HCT116 (cell line): ENCODE measurements around the gene PLD2. TPM values are rescaled to one million over a fixed set of nuclear protein-coding genes. Genes with fewer than 3 reads are reported as not detected.

Source experiments
- ATAC-seq: fragments of 200-7000 bp; cut with Tn5 transposase; 2 replicates; pipeline ENCODE4 v1.9.1; 2020; ENCODE audit warnings: mild to moderate bottlenecking, moderate library complexity
- BruUV-seq: library from RNA; stranded (reverse); fragments of 400-500 nt; replicated peaks from 2 replicates; lab custom pipeline; 2021; lab: Mats Ljungman, UMichigan
- CTCF ChIA-PET: fragments of 300-600 bp; sonication (Branson Sonifier 250); formaldehyde crosslinking; loops from one replicate; lab custom pipeline; 2021; ENCODE audit warnings: antibody characterized with exemption; lab: Charles Lee
- POLR2A ChIA-PET: fragments of 300-600, 350-600 bp; sonication (Branson Sonifier 250); formaldehyde crosslinking; loops from one replicate; lab custom pipeline; 2021; ENCODE audit warnings: antibody characterized with exemption; lab: Charles Lee
- RAD21 ChIA-PET, 2 experiments: fragments of 300-600 bp; sonication (Branson Sonifier 250); formaldehyde crosslinking; loops; one replicate each; lab custom pipeline; 2023; ENCODE audit warnings: low total read pairs in 2 of 2; ENCODE audit not compliant: uncharacterized antibody in 2 of 2, unreplicated experiment in 2 of 2, low non-redundant PET in 1 of 2; lab: Charles Lee
- DNase-seq: peaks from one replicate; pipeline ENCODE4 v3.0.0-alpha.2; 2010; ENCODE audit warnings: low read depth, low spot score
- H2AFZ ChIP-seq: fragments of 200-600 bp; shearing (Covaris generic), sonication (generic); 2 replicates; pipeline ENCODE4 v1.6.1; 2017; ENCODE audit warnings: low read depth, mixed run types, mixed read lengths, antibody characterized with exemption, low read length; ENCODE audit not compliant: poor library complexity, severe bottlenecking
- H3K27ac ChIP-seq: 2 replicates; pipeline ENCODE4 v1.5.1; 2012; ENCODE audit warnings: low read depth, low read length
- H3K27me3 ChIP-seq: fragments of 200-600 bp; sonication (generic); 2 replicates; pipeline ENCODE4 v1.6.1; 2016; ENCODE audit warnings: mixed run types, low read length, mixed read lengths; ENCODE audit not compliant: insufficient read depth
- H3K36me3 ChIP-seq, 2 experiments: fragments of 200-500 bp in 1 of 2; fragments of 200-600 bp in 1 of 2; sonication (Bioruptor generic) in 1 of 2; sonication (generic) in 1 of 2; 2 replicates each; pipeline versions ENCODE4 v1.5.1 to v1.6.1; 2014 to 2016; ENCODE audit warnings: low read length in 2 of 2, inconsistent platforms in 1 of 2, mixed read lengths in 1 of 2, mixed run types in 1 of 2; ENCODE audit not compliant: insufficient read depth in 2 of 2, control insufficient read depth in 1 of 2
- H3K4me1 ChIP-seq, 2 experiments: fragments of 200-600 bp in 1 of 2; sonication (generic) in 1 of 2; 2 replicates each; pipeline versions ENCODE4 v1.5.1 to v1.6.1; 2012 to 2017; ENCODE audit warnings: low read length in 2 of 2, inconsistent platforms in 1 of 2, mild to moderate bottlenecking in 1 of 2, mixed read lengths in 1 of 2, mixed run types in 1 of 2, moderate library complexity in 1 of 2; ENCODE audit not compliant: insufficient read depth in 2 of 2, control insufficient read depth in 1 of 2
- H3K4me2 ChIP-seq: fragments of 200-600 bp; sonication (generic); 2 replicates; pipeline ENCODE4 v1.6.1; 2017; ENCODE audit warnings: mixed run types, low read length, mixed read lengths
- H3K4me3 ChIP-seq, 2 experiments: fragments of 200-600 bp in 1 of 2; sonication (generic) in 1 of 2; replicated peaks in 1 of 2; 2 replicates each; pipeline ENCODE4 v1.5.1; 2011 to 2016; ENCODE audit warnings: low read length in 2 of 2, control low read depth in 1 of 2, low read depth in 1 of 2, mild to moderate bottlenecking in 1 of 2, mixed read lengths in 1 of 2, mixed run types in 1 of 2
- H3K79me2 ChIP-seq: fragments of 200-600 bp; sonication (generic); 2 replicates; pipeline ENCODE4 v1.6.1; 2017; ENCODE audit warnings: mild to moderate bottlenecking, mixed run types, low read length, moderate library complexity, mixed read lengths; ENCODE audit not compliant: insufficient read depth
- H3K9ac ChIP-seq: fragments of 200-600 bp; sonication (generic); 2 replicates; pipeline ENCODE4 v1.6.1; 2016; ENCODE audit warnings: low read length, mixed read lengths
- H3K9me2 ChIP-seq: fragments of 200-600 bp; sonication (generic), shearing (Covaris generic); 2 replicates; pipeline ENCODE4 v1.6.1; 2017; ENCODE audit warnings: mixed run types, mild to moderate bottlenecking, moderate library complexity; ENCODE audit not compliant: insufficient read depth
- H3K9me3 ChIP-seq, 2 experiments: fragments of 200-500 bp in 1 of 2; fragments of 200-600 bp in 1 of 2; sonication (Bioruptor generic) in 1 of 2; sonication (generic) in 1 of 2; 2 replicates each; pipeline ENCODE4 v1.6.1; 2014 to 2017; ENCODE audit warnings: low read length in 2 of 2, mixed read lengths in 2 of 2, inconsistent platforms in 1 of 2, low read depth in 1 of 2, mild to moderate bottlenecking in 1 of 2, mixed run types in 1 of 2, moderate library complexity in 1 of 2; ENCODE audit not compliant: control insufficient read depth in 1 of 2, insufficient read depth in 1 of 2
- H4K20me1 ChIP-seq: fragments of 200-600 bp; sonication (generic), shearing (Covaris generic); 2 replicates; pipeline ENCODE4 v1.6.1; 2017; ENCODE audit warnings: mixed run types, mild to moderate bottlenecking, moderate library complexity; ENCODE audit not compliant: insufficient read depth
- CBX3 ChIP-seq: IDR thresholded peaks from 2 replicates; pipeline ENCODE4 v1.6.1; 2012; ENCODE audit warnings: low read depth
- EGR1 ChIP-seq: IDR thresholded peaks from 2 replicates; pipeline ENCODE4 v1.6.1; 2012; ENCODE audit warnings: low read depth
- ELF1 ChIP-seq: IDR thresholded peaks from 2 replicates; pipeline ENCODE4 v1.6.1; 2012; ENCODE audit warnings: low read depth, borderline replicate concordance
- EZH2 ChIP-seq: fragments of 200-600 bp; sonication (generic); IDR thresholded peaks from 2 replicates; pipeline ENCODE4 v1.6.1; 2017; ENCODE audit warnings: antibody characterized with exemption, mixed run types
- EZH2phosphoT487 ChIP-seq: fragments of 200-600 bp; IDR thresholded peaks from 2 replicates; pipeline ENCODE4 v1.6.1; 2018; ENCODE audit warnings: antibody characterized with exemption, borderline replicate concordance
- MAX ChIP-seq: IDR thresholded peaks from 2 replicates; pipeline ENCODE4 v1.6.1; 2012
- POLR2A ChIP-seq: IDR thresholded peaks from 2 replicates; pipeline ENCODE4 v1.7.0; 2011; ENCODE audit warnings: borderline replicate concordance; ENCODE audit not compliant: insufficient read depth, insufficient read length; ENCODE audit errors: extremely low read depth
- RAD21 ChIP-seq: IDR thresholded peaks from 2 replicates; pipeline ENCODE4 v1.6.1; 2012; ENCODE audit warnings: low read depth, mild to moderate bottlenecking
- REST ChIP-seq: IDR thresholded peaks from 2 replicates; pipeline ENCODE4 v1.6.1; 2012; ENCODE audit warnings: low read depth
- SP1 ChIP-seq: IDR thresholded peaks from 2 replicates; pipeline ENCODE4 v1.6.1; 2012; ENCODE audit warnings: low read depth
- SRF ChIP-seq: IDR thresholded peaks from 2 replicates; pipeline ENCODE4 v1.6.1; 2012; ENCODE audit warnings: low read depth
- TCF7L2 ChIP-seq: IDR thresholded peaks from 2 replicates; pipeline ENCODE4 v1.7.0; 2011; ENCODE audit warnings: borderline replicate concordance, inconsistent platforms; ENCODE audit not compliant: insufficient read depth, insufficient read length; ENCODE audit errors: extremely low read depth
- YY1 ChIP-seq: IDR thresholded peaks from 2 replicates; pipeline ENCODE4 v1.6.1; 2011; ENCODE audit warnings: low read length, low read depth, moderate library complexity, mild to moderate bottlenecking; ENCODE audit not compliant: insufficient replicate concordance; ENCODE audit errors: extremely low read depth
- ZBTB33 ChIP-seq: IDR thresholded peaks from 2 replicates; pipeline ENCODE4 v1.6.1; 2011; ENCODE audit warnings: mild to moderate bottlenecking, low read length, moderate library complexity; ENCODE audit not compliant: insufficient replicate concordance; ENCODE audit errors: extremely low read depth
- ZFX ChIP-seq: fragments of 450-650 bp; IDR thresholded peaks from 2 replicates; pipeline ENCODE4 v1.6.1; 2017
- ZNF274 ChIP-seq: fragments of 200-500 bp; sonication (Bioruptor generic); IDR thresholded peaks from 2 replicates; pipeline ENCODE4 v1.6.1; 2014; ENCODE audit warnings: mild to moderate bottlenecking, low read depth, low read length, inconsistent platforms
- intact Hi-C: fragments of 100-400 bp; cut with micrococcal nuclease; formaldehyde crosslinking; loops from 2 replicates; pipeline ENCODE4 v1.10.0; 2022
- total RNA-seq: library from RNA; stranded (reverse); gene quantifications from one replicate; pipeline ENCODE4 v1.2.1, GENCODE V29; 2021; ENCODE audit not compliant: unreplicated experiment

The PLD2 gene
- total RNA-seq, 1 experiment from 2014 or later, result 47.7 TPM

GRCh38 chr17:4788807-4789700, 17.9 kb upstream of the PLD2 start, which contains the start of gene GLTPD2:
TSS of gene GLTPD2 (plus strand) at chr17:4788964. CDS start at chr17:4789012, 48 bp downstream.
- no peaks in the 10 kb centered on the region for H3K36me3 ChIP-seq
- no peaks in the 10 kb centered on the region for H4K20me1 ChIP-seq
- H3K27ac ChIP-seq, result peak within 1 kb of the TSS; percentile 98
- H3K9ac ChIP-seq, result peak within 1 kb of the TSS; percentile 79
- ChIA-PET CTCF (interaction anchor here (1.2 to 3.6 kb wide), 12 partner anchors 10 to 222 kb away, joined by 3 to 19 read pairs (median 6); partner anchors contain the start of genes ARRB2, CHRNE, MED11 and PLD2), POLR2A (interaction anchor here (1.3 kb wide), 1 partner anchor 18 kb away, joined by 5 read pairs; the partner anchor contains the start of gene PLD2), RAD21 (interaction anchor here (1.4 to 1.5 kb wide), 2 partner anchors 58 to 79 kb away, joined by 4 to 6 read pairs; partner anchors contain the start of genes ARRB2 (in 1 of the 2) and MED11 (in 1 of the 2))
- H3K4me3 ChIP-seq, result peak within 1 kb of the TSS; percentile 61 to 66
- no peaks in the 10 kb centered on the region for H3K27me3 ChIP-seq
- H3K4me1 ChIP-seq, result peaks cover 25 to 36% of the 10 kb centered on the region in 2 experiments
- H3K9me3 ChIP-seq, result no peaks in the 10 kb centered on the region
- DNase-seq (no peak), ATAC-seq (no peak)
- no peaks in the 10 kb centered on the region for H3K9me2 ChIP-seq
- TF ChIP-seq EZH2 (no peak), SRF (no peak), ZNF274 (no peak), YY1 (no peak), TCF7L2 (no peak), ZBTB33 (no peak), EGR1 (no peak), ELF1 (no peak), RAD21 (no peak), MAX (no peak), POLR2A (no peak), CBX3 (no peak), REST (no peak), ZFX (no peak), SP1 (no peak), EZH2phosphoT487 (no peak)
- H3K79me2 ChIP-seq, result peaks cover 8% of the 10 kb centered on the region; the same call in 1 of the 2 replicates
- no peak within 1 kb of the TSS for H2AFZ ChIP-seq
- BruUV-seq, result no TSS peak
- intact Hi-C loops, result no loop called here
- H3K4me2 ChIP-seq, result peak within 1 kb of the TSS; percentile 92
